PFSK-1 (cell line): ENCODE measurements around the gene NT5C2. TPM values are rescaled to one million over a fixed set of nuclear protein-coding genes. Genes with fewer than 3 reads are reported as not detected.
A peak's percentile ranks its signal among the peaks of the same experiment; 100 is the strongest.

Source experiments
- FOXP2 ChIP-seq: optimal IDR thresholded peaks from 2 replicates; pipeline ENCODE3; 2011; ENCODE audit warnings: borderline replicate concordance, control low read depth, inconsistent platforms; ENCODE audit not compliant: insufficient read depth; ENCODE audit errors: extremely low read length, extremely low read depth
- POLR2AphosphoS5 ChIP-seq: IDR thresholded peaks from 2 replicates; pipeline ENCODE4 v1.6.1; 2012; ENCODE audit warnings: low read depth, mild to moderate bottlenecking, control low read depth, low read length, moderate library complexity
- REST ChIP-seq, 2 experiments: IDR thresholded peaks; 2 replicates each; pipeline versions ENCODE4 v1.6.1 to v1.8.0; 2011 to 2012; ENCODE audit warnings: low read depth in 2 of 2, low read length in 2 of 2, control low read depth in 1 of 2, inconsistent platforms in 1 of 2, mild to moderate bottlenecking in 1 of 2, moderate library complexity in 1 of 2; ENCODE audit not compliant: insufficient read depth in 1 of 2
- SIN3A ChIP-seq: IDR thresholded peaks from 2 replicates; pipeline ENCODE4 v1.6.1; 2012; ENCODE audit warnings: mild to moderate bottlenecking, low read length, moderate library complexity, borderline replicate concordance; ENCODE audit not compliant: insufficient read depth
- TAF1 ChIP-seq: IDR thresholded peaks from 2 replicates; pipeline ENCODE4 v1.6.1; 2012; ENCODE audit warnings: low read length, control low read depth, borderline replicate concordance; ENCODE audit not compliant: insufficient read depth
- polyA plus RNA-seq: library from polyadenylated mRNA; unstranded; fragments of >200 nt; gene quantifications from one replicate; pipeline ENCODE4 v1.2.1, GENCODE V29; 2012; ENCODE audit warnings: low read depth, missing spikeins; ENCODE audit not compliant: insufficient read length

The NT5C2 gene
- 14.0 TPM for polyA plus RNA-seq

- no peak for TF ChIP-seq TAF1
- no peak for TF ChIP-seq REST (IDR thresholded peaks at IDR 0.05; ENCODE audit: insufficient read depth in 1 of 2, low read depth in 2 of 2, low read length in 2 of 2)
- no peak for TF ChIP-seq POLR2AphosphoS5
- peak; percentile 36 for TF ChIP-seq FOXP2
These were observed at the start of gene NT5C2 for GRCh38 chr10:103193107-103193819. Gene NT5C2 (minus strand): TSS chr10:103193272. CDS start chr10:103174958, 18,314 bp downstream.

- TF ChIP-seq FOXP2 (no peak), SIN3A (no peak)
These were observed 48.4 kb upstream of the NT5C2 start for GRCh38 chr10:103241262-103242011.

- TF ChIP-seq REST (IDR thresholded peaks at IDR 0.05; ENCODE audit: insufficient read depth in 1 of 2, low read depth in 2 of 2, low read length in 2 of 2) = no peak
These were observed 45.6 kb upstream of the NT5C2 start for GRCh38 chr10:103238506-103239252.

GRCh38 chr10:103235775-103236174 is 42.7 kb upstream of the NT5C2 start:
- TF ChIP-seq POLR2AphosphoS5 = no peak
- no peak for TF ChIP-seq SIN3A
- TF ChIP-seq FOXP2 = no peak
- TF ChIP-seq TAF1 = no peak
- TF ChIP-seq REST (IDR thresholded peaks at IDR 0.05; ENCODE audit: insufficient read depth in 1 of 2, low read depth in 2 of 2, low read length in 2 of 2) = no peak

- TF ChIP-seq POLR2AphosphoS5 (no peak), FOXP2 (no peak), TAF1 (no peak), SIN3A (no peak), REST (IDR thresholded peaks at IDR 0.05; ENCODE audit: insufficient read depth in 1 of 2, low read depth in 2 of 2, low read length in 2 of 2) (no peak)
These were observed 39.9 kb upstream of the NT5C2 start for GRCh38 chr10:103232772-103233488.
